ENCODE results near the gene SUSD2. TPM values are rescaled to one million over a fixed set of nuclear protein-coding genes. Genes with fewer than 3 reads are reported as not detected.
"Not testable (repeated sequence)": the region's sequence is repeated elsewhere in the genome, so short reads cannot be mapped to it uniquely, and the experiment has no call there.

Gene SUSD2
- total and polyA plus RNA-seq, 2 donors from 2014 or later, result 14.8 to 25.2 TPM

- TF ChIP-seq CTCF (IDR thresholded peaks at IDR 0.05; ENCODE audit: borderline replicate concordance, extremely low read depth, insufficient read depth), result no peak
- DNase-seq (no peak), FAIRE-seq (no peak)
- H3K9me3 ChIP-seq (ENCODE audit: control insufficient read depth in 2 of 3, insufficient read depth in 1 of 3, low read length in 3 of 3), result no peaks in the 10 kb centered on the region
- H3K27me3 ChIP-seq (ENCODE audit: control insufficient read depth, insufficient read depth, low read length), result no peaks in the 10 kb centered on the region
- intact Hi-C loops (cut with DNase I), result no loop called here
- H3K4me3 ChIP-seq (ENCODE audit: low read length in 3 of 3), result no peak overlapping the region
- H3K36me3 ChIP-seq (ENCODE audit: control insufficient read depth in 2 of 3, insufficient read depth in 3 of 3, low read length in 3 of 3), result no peaks in the 10 kb centered on the region
- H3K4me1 ChIP-seq (ENCODE audit: control insufficient read depth in 2 of 3, insufficient read depth in 2 of 3, low read depth in 1 of 3, low read length in 3 of 3), result no peaks in the 10 kb centered on the region
- H3K9ac ChIP-seq (ENCODE audit: low read length in 3 of 3), result no peak overlapping the region
- H3K27ac ChIP-seq (ENCODE audit: low read depth in 2 of 2, low read length in 2 of 2), result no peak overlapping the region
Measured at GRCh38 chr22:24236656-24237055, 55.4 kb downstream of the SUSD2 start.

- FAIRE-seq; H3K4me1 ChIP-seq (ENCODE audit: control insufficient read depth in 2 of 3, insufficient read depth in 2 of 3, low read depth in 1 of 3, low read length in 3 of 3); H3K4me3 ChIP-seq (ENCODE audit: low read length in 3 of 3); H3K9ac ChIP-seq (ENCODE audit: low read length in 3 of 3); H3K27ac ChIP-seq (ENCODE audit: low read depth in 2 of 2, low read length in 2 of 2); H3K27me3 ChIP-seq (ENCODE audit: control insufficient read depth, insufficient read depth, low read length); DNase-seq; H3K9me3 ChIP-seq (ENCODE audit: control insufficient read depth in 2 of 3, insufficient read depth in 1 of 3, low read length in 3 of 3); H3K36me3 ChIP-seq (ENCODE audit: control insufficient read depth in 2 of 3, insufficient read depth in 3 of 3, low read length in 3 of 3); intact Hi-C loops (cut with DNase I): not testable (repeated sequence)
Measured at GRCh38 chr22:24238101-24238694, 56.9 kb downstream of the SUSD2 start.

Other genes starting within 250 kb of the SUSD2 start
- gene GSTT2B, start 220.3 kb upstream of the SUSD2 start, total RNA-seq, result 10.8 TPM
- 20.6 TPM for gene GSTT2B, start 220.3 kb upstream of the SUSD2 start, polyA plus RNA-seq (ENCODE audit: insufficient read depth, low read depth, low replicate concordance)
- gene DDTL, start 214.6 kb upstream of the SUSD2 start, total RNA-seq, result 5.6 TPM
- 6.9 TPM for gene DDTL, start 214.6 kb upstream of the SUSD2 start, polyA plus RNA-seq (ENCODE audit: insufficient read depth, low read depth, low replicate concordance)
- gene DDT, start 207.0 kb upstream of the SUSD2 start, total RNA-seq, result 97.4 TPM
- 448 TPM for gene DDT, start 207.0 kb upstream of the SUSD2 start, polyA plus RNA-seq (ENCODE audit: insufficient read depth, low read depth, low replicate concordance)
- gene GSTT2, start 201.4 kb upstream of the SUSD2 start, total RNA-seq, result 2.4 TPM
- 1.3 TPM for gene GSTT2, start 201.4 kb upstream of the SUSD2 start, polyA plus RNA-seq (ENCODE audit: insufficient read depth, low read depth, low replicate concordance)
- gene GSTT4, start 176.0 kb upstream of the SUSD2 start, total RNA-seq, result not detected
- gene GSTT4, start 176.0 kb upstream of the SUSD2 start, polyA plus RNA-seq (ENCODE audit: insufficient read depth, low read depth, low replicate concordance), result not detected
- 85.9 TPM for gene CABIN1, start 170.2 kb upstream of the SUSD2 start, total RNA-seq
- 34.8 TPM for gene CABIN1, start 170.2 kb upstream of the SUSD2 start, polyA plus RNA-seq (ENCODE audit: insufficient read depth, low read depth, low replicate concordance)
- gene GGT5, start 63.6 kb downstream of the SUSD2 start, total RNA-seq, result 103 TPM
- gene GGT5, start 63.6 kb downstream of the SUSD2 start, polyA plus RNA-seq (ENCODE audit: insufficient read depth, low read depth, low replicate concordance), result 63.2 TPM
- gene SPECC1L, start 89.3 kb downstream of the SUSD2 start, total RNA-seq, result 65.8 TPM
- gene SPECC1L, start 89.3 kb downstream of the SUSD2 start, polyA plus RNA-seq (ENCODE audit: insufficient read depth, low read depth, low replicate concordance), result 11.1 TPM
- gene ADORA2A, start 246.1 kb downstream of the SUSD2 start, total RNA-seq, result 6.9 TPM
- gene ADORA2A, start 246.1 kb downstream of the SUSD2 start, polyA plus RNA-seq (ENCODE audit: insufficient read depth, low read depth, low replicate concordance), result 6.1 TPM

All from kidney (tissue), 14 donors.